Lower leg skin (tissue), 3 donors: Measurements from ENCODE around the gene MRPL53.

Experiments used
- CTCF ChIP-seq, 3 donors: fragments of 450-650 bp; IDR thresholded peaks; one replicate each; pipeline ENCODE4 v1.5.1; 2016; ENCODE audit warnings: antibody characterized with exemption in 3 of 3, mild to moderate bottlenecking in 3 of 3, moderate library complexity in 2 of 3
- POLR2A ChIP-seq, 2 donors: fragments of 450-650 bp; IDR thresholded peaks; one replicate each; pipeline ENCODE4 v1.6.1; 2016 to 2017; ENCODE audit warnings: antibody characterized with exemption in 2 of 2, mild to moderate bottlenecking in 1 of 2, moderate library complexity in 1 of 2

- TF ChIP-seq CTCF (IDR thresholded peaks at IDR 0.05) (no peak), POLR2A (IDR thresholded peaks at IDR 0.05) (no peak)
These were observed 32.1 kb upstream of the MRPL53 start for GRCh38 chr2:74504591-74504990.
